Measurements from ENCODE around the gene ACSF2. TPM values are rescaled to one million over a fixed set of nuclear protein-coding genes. Genes with fewer than 3 reads are reported as not detected.

Gene ACSF2
- total RNA-seq, 1 experiment from 2014 or later: 17.8 TPM

- Mint-ChIP-seq H3K9me3 (ENCODE audit: unreplicated experiment) (no peaks in the 10 kb centered on the region), H3K4me3 (ENCODE audit: unreplicated experiment) (no peak overlapping the region), H3K36me3 (ENCODE audit: insufficient read depth, unreplicated experiment) (no peaks in the 10 kb centered on the region), H3K27ac (ENCODE audit: low read depth, unreplicated experiment) (no peak overlapping the region), H3K27me3 (ENCODE audit: insufficient read depth, unreplicated experiment) (no peaks in the 10 kb centered on the region), H3K4me1 (ENCODE audit: insufficient read depth, unreplicated experiment) (peaks cover 10% of the 10 kb centered on the region)
- TF ChIP-seq CTCF (IDR thresholded peaks at IDR 0.05; ENCODE audit: unreplicated experiment): no peak
- POLR2A ChIA-PET: interaction anchor here (1.0 to 3.1 kb wide), 3 partner anchors 8 to 23 kb away, joined by 4 to 37 read pairs (median 4); partner anchors contain the start of gene LRRC59
- DNase-seq (ENCODE audit: unreplicated experiment): no peak
- CTCF ChIA-PET: no interaction called here
- intact Hi-C loops (cut with micrococcal nuclease): no loop called here
- BruUV-seq (replicated peaks): no TSS peak
These were observed 5.5 kb upstream of the ACSF2 start for GRCh38 chr17:50420419-50421112.

- no TSS peak for BruUV-seq (replicated peaks)
- H3K36me3 Mint-ChIP-seq (ENCODE audit: insufficient read depth, unreplicated experiment): peaks cover 3% of the 10 kb centered on the region
- H3K27me3 Mint-ChIP-seq (ENCODE audit: insufficient read depth, unreplicated experiment): no peaks in the 10 kb centered on the region
- no peak overlapping the region for H3K27ac Mint-ChIP-seq (ENCODE audit: low read depth, unreplicated experiment)
- DNase-seq (ENCODE audit: unreplicated experiment): no peak
- no peaks in the 10 kb centered on the region for H3K9me3 Mint-ChIP-seq (ENCODE audit: unreplicated experiment)
- TF ChIP-seq CTCF (IDR thresholded peaks at IDR 0.05; ENCODE audit: unreplicated experiment): no peak
- peaks cover 10% of the 10 kb centered on the region for H3K4me1 Mint-ChIP-seq (ENCODE audit: insufficient read depth, unreplicated experiment)
- CTCF ChIA-PET: interaction anchor here (0.6 to 2.1 kb wide), 5 partner anchors 10 to 327 kb away, joined by 3 to 8 read pairs (median 3); no protein-coding TSS in a partner anchor
- H3K4me3 Mint-ChIP-seq (ENCODE audit: unreplicated experiment): peak overlapping the region; percentile 13
- POLR2A ChIA-PET: interaction anchor here (0.6 to 3.1 kb wide), 8 partner anchors 10 to 285 kb away, joined by 3 to 37 read pairs (median 3); partner anchors contain the start of gene LRRC59
- intact Hi-C loops (cut with micrococcal nuclease): no loop called here
These were observed 4.5 kb upstream of the ACSF2 start for GRCh38 chr17:50421308-50422051.

GRCh38 chr17:50422738-50423137, 3.3 kb upstream of the ACSF2 start:
- ChIA-PET CTCF (interaction anchor here (0.6 to 2.1 kb wide), 4 partner anchors 9 to 385 kb away, joined by 3 to 8 read pairs (median 3); no protein-coding TSS in a partner anchor), POLR2A (interaction anchor here (0.5 to 3.1 kb wide), 2 partner anchors 11 to 25 kb away, joined by 4 to 37 read pairs; partner anchors contain the start of gene LRRC59)
- no peak for TF ChIP-seq CTCF (IDR thresholded peaks at IDR 0.05; ENCODE audit: unreplicated experiment)
- Mint-ChIP-seq H3K27ac (ENCODE audit: low read depth, unreplicated experiment) (no peak overlapping the region), H3K9me3 (ENCODE audit: unreplicated experiment) (no peaks in the 10 kb centered on the region), H3K36me3 (ENCODE audit: insufficient read depth, unreplicated experiment) (peaks cover 6% of the 10 kb centered on the region), H3K4me1 (ENCODE audit: insufficient read depth, unreplicated experiment) (peaks cover 10% of the 10 kb centered on the region), H3K4me3 (ENCODE audit: unreplicated experiment) (no peak overlapping the region), H3K27me3 (ENCODE audit: insufficient read depth, unreplicated experiment) (no peaks in the 10 kb centered on the region)
- BruUV-seq (replicated peaks): no TSS peak
- no peak for DNase-seq (ENCODE audit: unreplicated experiment)
- intact Hi-C loops (cut with micrococcal nuclease): no loop called here

GRCh38 chr17:50423553-50424159, 2.4 kb upstream of the ACSF2 start:
- intact Hi-C loops (cut with micrococcal nuclease): no loop called here
- Mint-ChIP-seq H3K36me3 (ENCODE audit: insufficient read depth, unreplicated experiment) (peaks cover 6% of the 10 kb centered on the region), H3K9me3 (ENCODE audit: unreplicated experiment) (no peaks in the 10 kb centered on the region), H3K27ac (ENCODE audit: low read depth, unreplicated experiment) (no peak overlapping the region), H3K4me1 (ENCODE audit: insufficient read depth, unreplicated experiment) (peaks cover 10% of the 10 kb centered on the region), H3K4me3 (ENCODE audit: unreplicated experiment) (no peak overlapping the region), H3K27me3 (ENCODE audit: insufficient read depth, unreplicated experiment) (no peaks in the 10 kb centered on the region)
- CTCF ChIA-PET: no interaction called here
- DNase-seq (ENCODE audit: unreplicated experiment): no peak
- BruUV-seq (replicated peaks): no TSS peak
- TF ChIP-seq CTCF (IDR thresholded peaks at IDR 0.05; ENCODE audit: unreplicated experiment): no peak
- POLR2A ChIA-PET: interaction anchor here (1.0 kb wide), 1 partner anchor 27 kb away, joined by 3 read pairs; the partner anchor contains the start of gene LRRC59
